H1 (cell line): Measurements from ENCODE around the gene DUSP12. TPM values are rescaled to one million over a fixed set of nuclear protein-coding genes. Genes with fewer than 3 reads are reported as not detected.
A peak's percentile ranks its signal among the peaks of the same experiment; 100 is the strongest.

ENCODE experiments used
- ASH2L ChIP-seq: fragments of 200-600, 300-600 bp; sonication (generic); IDR thresholded peaks from one replicate; pipeline ENCODE4 v1.7.1; 2017; ENCODE audit warnings: low read length
- ATF2 ChIP-seq: IDR thresholded peaks from 2 replicates; pipeline ENCODE4 v1.6.1; 2012; ENCODE audit warnings: low read length, inconsistent platforms
- BACH1 ChIP-seq: IDR thresholded peaks from 2 replicates; pipeline ENCODE4 v1.6.1; 2012; ENCODE audit warnings: low read length, improper control_type of control experiment
- CBX5 ChIP-seq: fragments of 300-800, 300-1000 bp; sonication (generic); IDR thresholded peaks from 2 replicates; pipeline ENCODE4 v1.7.1; 2016; ENCODE audit warnings: antibody characterized with exemption, low read length, low read depth
- E2F6 ChIP-seq: IDR thresholded peaks from 2 replicates; pipeline ENCODE4 v1.6.1; 2012; ENCODE audit warnings: inconsistent platforms
- EZH2 ChIP-seq: fragments of 200-600 bp; sonication (generic); IDR thresholded peaks from 2 replicates; pipeline ENCODE4 v1.7.1; 2012; ENCODE audit warnings: low read depth, mild to moderate bottlenecking, moderate library complexity, low read length, inconsistent platforms; ENCODE audit not compliant: severe bottlenecking
- RBBP5 ChIP-seq: IDR thresholded peaks from 2 replicates; pipeline ENCODE4 v1.7.1; 2012; ENCODE audit warnings: low read depth, mild to moderate bottlenecking, inconsistent platforms, low read length, moderate library complexity, borderline replicate concordance
- SAP30 ChIP-seq: fragments of 300-600 bp; sonication (generic); IDR thresholded peaks from 2 replicates; pipeline ENCODE4 v1.7.1; 2012; ENCODE audit warnings: low read length, moderate library complexity, mild to moderate bottlenecking, inconsistent platforms; ENCODE audit not compliant: insufficient read depth, insufficient replicate concordance
- SUZ12 ChIP-seq: fragments of 200-600 bp; sonication (generic); IDR thresholded peaks from 2 replicates; pipeline ENCODE4 v1.6.1; 2012; ENCODE audit warnings: mild to moderate bottlenecking, inconsistent platforms, low read length, moderate library complexity, mixed read lengths
- TBP ChIP-seq: IDR thresholded peaks from 2 replicates; pipeline ENCODE4 v1.6.1; 2011; ENCODE audit warnings: low read depth, low read length, improper control_type of control experiment
- polyA plus RNA-seq, 7 experiments: library from polyadenylated mRNA; depleted of rRNA in 3 of 7; stranded (reverse) in 5 of 7; unstranded in 2 of 7; fragments of >200 nt in 5 of 7; fragments of 200-250 nt in 2 of 7; gene quantifications; 1 replicate in 5 of 7; 2 replicates in 1 of 7; 4 replicates in 1 of 7; pipeline versions ENCODE4 v1.2.1 to v1.2.3, GENCODE V29; 2011 to 2013; ENCODE audit warnings: missing spikeins in 2 of 7, mixed read lengths in 2 of 7
- total RNA-seq: library from RNA; stranded (reverse); fragmentation: NEBNext Ultra II Directional; extraction: Animal tissue kit (Norgen Biotek cat#: 25700); gene quantifications from 2 replicates; pipeline ENCODE4 v1.2.1, GENCODE V29; 2021

The DUSP12 gene
- total and polyA plus RNA-seq, 2 of the 8 experiments (the other 6 are each of a cell fraction or from before 2014, with no cell fraction given), result 27.6 to 33.9 TPM

GRCh38 chr1:161726473-161727255, 22.9 kb upstream of the DUSP12 start (continued):
- TF ChIP-seq ATF2 (no peak), TBP (no peak; the same call in 1 of the 2 replicates), CBX5 (no peak), ASH2L (no peak), SUZ12 (peak; percentile 59; the same call in 1 of the 2 replicates), BACH1 (peak; percentile 22; the same call in 1 of the 2 replicates), RBBP5 (no peak), EZH2 (no peak), E2F6 (no peak; the same call in 1 of the 2 replicates), SAP30 (peak; percentile 14)
